K562 treated with DMSO at 1 percent for 48 hours (cell line): ENCODE data around the gene SMIM10L2A. TPM values are rescaled to one million over a fixed set of nuclear protein-coding genes. Genes with fewer than 3 reads are reported as not detected.

Experiments
- total RNA-seq: library from RNA; unstranded; fragments of 300-600 nt; gene quantifications from 2 replicates; pipeline ENCODE4 v1.2.3, GENCODE V29; 2022; ENCODE audit warnings: low replicate concordance; ENCODE audit errors: extremely low read depth

The SMIM10L2A gene
- total RNA-seq, result not detected in 2 replicates

DNA sequence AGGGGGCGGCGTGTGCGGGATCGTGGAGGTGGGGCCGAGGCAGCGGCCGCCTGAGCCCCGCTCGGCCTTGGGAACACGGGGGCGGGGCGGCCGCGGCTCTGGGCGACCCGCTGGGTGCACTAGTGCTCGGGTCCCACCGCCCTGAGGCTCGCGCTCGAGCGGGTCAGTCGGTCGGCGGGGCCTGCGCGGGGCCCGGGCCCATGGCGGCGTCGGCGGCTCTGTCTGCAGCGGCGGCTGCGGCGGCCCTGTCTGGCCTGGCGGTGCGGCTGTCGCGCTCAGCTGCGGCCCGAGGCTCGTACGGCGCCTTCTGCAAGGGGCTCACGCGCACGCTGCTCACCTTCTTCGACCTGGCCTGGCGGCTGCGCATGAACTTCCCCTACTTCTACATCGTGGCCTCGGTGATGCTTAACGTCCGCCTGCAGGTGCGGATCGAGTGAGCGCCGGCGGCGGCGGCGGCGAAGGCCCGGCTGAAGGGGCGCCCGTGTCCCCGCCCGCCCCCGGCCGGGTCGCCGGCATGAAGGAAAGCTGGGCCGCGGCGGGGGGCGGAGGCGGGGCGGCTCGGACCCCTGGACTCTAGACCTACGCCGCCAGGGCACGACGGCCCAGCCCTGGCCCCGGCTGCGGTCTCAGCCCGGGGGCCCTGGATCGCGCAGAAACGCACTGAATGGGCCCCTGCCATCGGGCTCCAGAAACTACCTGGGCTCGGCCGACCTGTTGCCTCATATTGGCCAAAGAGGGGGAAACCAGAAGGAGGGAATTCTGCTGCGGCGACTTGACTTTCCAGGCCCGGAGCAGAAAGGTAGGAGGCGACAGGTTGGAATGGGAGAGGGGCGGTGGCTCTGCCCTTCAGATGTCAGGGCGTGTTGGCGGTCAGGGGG lies at the start of gene SMIM10L2A:
TSS of gene SMIM10L2A (plus strand) at position 13 of the 878 bp plus-strand sequence. CDS start at position 201, 188 bp downstream.

Other genes with a start within 250 kb of the SMIM10L2A start
- not detected in 2 replicates for gene ETDA, start 169.9 kb upstream of the SMIM10L2A start, total RNA-seq
- not detected in 2 replicates for gene ETDC, start 112.5 kb upstream of the SMIM10L2A start, total RNA-seq
- gene ZNF75D, start 77.8 kb upstream of the SMIM10L2A start, total RNA-seq, result not detected in 2 replicates
- gene ZNF449, start 77.1 kb upstream of the SMIM10L2A start, total RNA-seq, result not detected in 2 replicates
- gene INTS6L, start 98.7 kb downstream of the SMIM10L2A start, total RNA-seq, result not detected in 2 replicates